ENCODE measurements around the gene SLC6A12. TPM values are rescaled to one million over a fixed set of nuclear protein-coding genes. Genes with fewer than 3 reads are reported as not detected.
"Not testable (repeated sequence)": the region's sequence is repeated elsewhere in the genome, so short reads cannot be mapped to it uniquely, and the experiment has no call there.

Gene SLC6A12
- polyA plus RNA-seq, 12 donors, result 0.27 to 1.1 (median 0.61) TPM; not detected in 2

GRCh38 chr12:197911-198695 lies 15.9 kb downstream of the SLC6A12 start:
- DNase-seq, result no peak

GRCh38 chr12:197347-197746 lies 16.6 kb downstream of the SLC6A12 start:
- no peak for DNase-seq

GRCh38 chr12:196436-196835 lies 17.5 kb downstream of the SLC6A12 start:
- no peak for DNase-seq

GRCh38 chr12:195951-196350 lies 18.0 kb downstream of the SLC6A12 start:
- DNase-seq, result no peak

GRCh38 chr12:195156-195555 lies 18.8 kb downstream of the SLC6A12 start:
- no peak for DNase-seq

- no peak for DNase-seq
Observed at GRCh38 chr12:194276-194675, 19.7 kb downstream of the SLC6A12 start.

- no peak for DNase-seq
Observed at GRCh38 chr12:193261-193660, 20.7 kb downstream of the SLC6A12 start.

- no peak for DNase-seq
Observed at GRCh38 chr12:191541-191940, 22.4 kb downstream of the SLC6A12 start.

- no peak for DNase-seq
Observed at GRCh38 chr12:190881-191280, 23.1 kb downstream of the SLC6A12 start.

GRCh38 chr12:189622-189962 lies 24.4 kb downstream of the SLC6A12 start:
- DNase-seq, result no peak

- DNase-seq, result peak; percentile 70
Observed at GRCh38 chr12:188910-189621, 24.9 kb downstream of the SLC6A12 start.

GRCh38 chr12:187986-188909 lies 25.7 kb downstream of the SLC6A12 start:
- not testable (repeated sequence) for DNase-seq

GRCh38 chr12:186006-186625 lies 27.8 kb downstream of the SLC6A12 start:
- no peak for DNase-seq

- DNase-seq, result no peak
Observed at GRCh38 chr12:185576-185955, 28.4 kb downstream of the SLC6A12 start.

GRCh38 chr12:184811-185575 lies 29.0 kb downstream of the SLC6A12 start:
- DNase-seq, result no peak

GRCh38 chr12:182381-182892 lies 31.5 kb downstream of the SLC6A12 start:
- no peak for DNase-seq

GRCh38 chr12:181921-182320 lies 32.0 kb downstream of the SLC6A12 start:
- DNase-seq, result no peak

GRCh38 chr12:180445-180844 lies 33.5 kb downstream of the SLC6A12 start:
- no peak for DNase-seq

- DNase-seq, result no peak
Observed at GRCh38 chr12:179885-180284, 34.1 kb downstream of the SLC6A12 start.

- no peak for DNase-seq
Observed at GRCh38 chr12:179131-179884, 34.6 kb downstream of the SLC6A12 start.

All from muscle of arm (tissue), 12 donors.